H9 (cell line): ENCODE measurements around the gene TNPO1. TPM values are rescaled to one million over a fixed set of nuclear protein-coding genes. Genes with fewer than 3 reads are reported as not detected.

ENCODE experiments used
- DNase-seq: peaks from one replicate; pipeline ENCODE4 v3.0.0-alpha.2; 2017
- H2AFZ ChIP-seq: one replicate; pipeline ENCODE4 v1.6.1; 2013; ENCODE audit warnings: mild to moderate bottlenecking, low read length, control low read depth, moderate library complexity
- H2AK5ac ChIP-seq: 2 replicates; pipeline ENCODE4 v1.6.1; 2013; ENCODE audit warnings: low read length, control low read depth, mixed read lengths; ENCODE audit not compliant: insufficient read length
- H2BK120ac ChIP-seq: one replicate; pipeline ENCODE4 v1.6.1; 2013; ENCODE audit warnings: low read depth, mild to moderate bottlenecking, low read length, control low read depth, inconsistent platforms; ENCODE audit not compliant: poor library complexity, severe bottlenecking
- H2BK12ac ChIP-seq: 2 replicates; pipeline ENCODE4 v1.6.1; 2013; ENCODE audit warnings: low read length, control low read depth, mixed read lengths, low read depth; ENCODE audit not compliant: insufficient read length
- H2BK15ac ChIP-seq: 2 replicates; pipeline ENCODE4 v1.6.1; 2013; ENCODE audit warnings: low read depth, low read length, control low read depth
- H2BK20ac ChIP-seq: one replicate; pipeline ENCODE4 v1.6.1; 2013; ENCODE audit warnings: low read depth, mild to moderate bottlenecking, low read length, control low read depth, inconsistent platforms; ENCODE audit not compliant: poor library complexity, severe bottlenecking
- H2BK5ac ChIP-seq: 2 replicates; pipeline ENCODE4 v1.6.1; 2013; ENCODE audit warnings: low read length, control low read depth, mixed read lengths; ENCODE audit not compliant: insufficient read length
- H3K14ac ChIP-seq: 2 replicates; pipeline ENCODE4 v1.6.1; 2013; ENCODE audit warnings: low read length, control low read depth; ENCODE audit not compliant: insufficient read depth
- H3K18ac ChIP-seq: 2 replicates; pipeline ENCODE4 v1.6.1; 2013; ENCODE audit warnings: low read depth, mild to moderate bottlenecking, mixed read lengths, low read length, control low read depth; ENCODE audit not compliant: insufficient read length
- H3K23ac ChIP-seq: 2 replicates; pipeline ENCODE4 v1.6.1; 2013; ENCODE audit warnings: low read length, control low read depth, mixed read lengths, low read depth; ENCODE audit not compliant: insufficient read length
- H3K23me2 ChIP-seq: 2 replicates; pipeline ENCODE4 v1.6.1; 2013; ENCODE audit warnings: low read depth, mild to moderate bottlenecking, mixed read lengths, low read length, control low read depth; ENCODE audit not compliant: insufficient read length, poor library complexity, severe bottlenecking
- H3K27ac ChIP-seq: 2 replicates; pipeline ENCODE4 v1.5.1; 2013; ENCODE audit warnings: low read length, control low read depth, mixed read lengths, low read depth; ENCODE audit not compliant: insufficient read length
- H3K27me3 ChIP-seq: 2 replicates; pipeline ENCODE4 v1.6.1; 2013; ENCODE audit warnings: low read length, control low read depth, inconsistent platforms; ENCODE audit not compliant: insufficient read depth
- H3K4ac ChIP-seq: 2 replicates; pipeline ENCODE4 v1.6.1; 2013; ENCODE audit warnings: low read depth, mild to moderate bottlenecking, control low read depth, inconsistent platforms, low read length, moderate library complexity
- H3K4me1 ChIP-seq: 2 replicates; pipeline ENCODE4 v1.6.1; 2013; ENCODE audit warnings: low read length, control low read depth, inconsistent platforms; ENCODE audit not compliant: insufficient read depth
- H3K4me2 ChIP-seq: 2 replicates; pipeline ENCODE4 v1.6.1; 2013; ENCODE audit warnings: low read length, control low read depth, mixed read lengths; ENCODE audit not compliant: insufficient read length, insufficient read depth
- H3K56ac ChIP-seq: 2 replicates; pipeline ENCODE4 v1.6.1; 2013; ENCODE audit warnings: low read depth, mild to moderate bottlenecking, mixed read lengths, low read length, control low read depth; ENCODE audit not compliant: insufficient read length
- H3K79me1 ChIP-seq: 2 replicates; pipeline ENCODE4 v1.6.1; 2013; ENCODE audit warnings: low read depth, mild to moderate bottlenecking, moderate library complexity, low read length, control low read depth, inconsistent platforms; ENCODE audit not compliant: insufficient read depth, poor library complexity, severe bottlenecking
- H3K79me2 ChIP-seq: 2 replicates; pipeline ENCODE4 v1.6.1; 2013; ENCODE audit warnings: low read length, control low read depth, inconsistent platforms; ENCODE audit not compliant: insufficient read depth
- H3K9ac ChIP-seq: 2 replicates; pipeline ENCODE4 v1.6.1; 2013; ENCODE audit warnings: low read length, control low read depth, mixed read lengths; ENCODE audit not compliant: insufficient read length; ENCODE audit errors: extremely low read depth
- H3K9me3 ChIP-seq: one replicate; pipeline ENCODE4 v1.6.1; 2013; ENCODE audit warnings: low read depth, low read length, inconsistent platforms; ENCODE audit not compliant: control insufficient read depth
- H3T11ph ChIP-seq: one replicate; pipeline ENCODE4 v1.6.1; 2013; ENCODE audit warnings: mild to moderate bottlenecking, low read length, control low read depth, inconsistent platforms
- H4K20me1 ChIP-seq: one replicate; pipeline ENCODE4 v1.6.1; 2013; ENCODE audit not compliant: control insufficient read depth, insufficient read length, insufficient read depth
- H4K5ac ChIP-seq: 2 replicates; pipeline ENCODE4 v1.6.1; 2013; ENCODE audit warnings: low read depth, mild to moderate bottlenecking, mixed read lengths, low read length, control low read depth; ENCODE audit not compliant: insufficient read length
- H4K8ac ChIP-seq: replicated peaks from 2 replicates; pipeline ENCODE4 v1.6.1; 2013; ENCODE audit warnings: low read length, control low read depth, mixed read lengths, low read depth; ENCODE audit not compliant: insufficient read length
- H4K91ac ChIP-seq: 2 replicates; pipeline ENCODE4 v1.6.1; 2013; ENCODE audit warnings: low read depth, mild to moderate bottlenecking, moderate library complexity, mixed read lengths, low read length, control low read depth; ENCODE audit not compliant: insufficient read length
- H3K27ac Mint-ChIP-seq, 3 experiments: 2 replicates in 2 of 3; 3 replicates in 1 of 3; pipeline ENCODE4 v1.8.0; 2020 to 2021; ENCODE audit warnings: mixed read lengths in 3 of 3, mild to moderate bottlenecking in 1 of 3, moderate library complexity in 1 of 3
- H3K27me3 Mint-ChIP-seq: 2 replicates; pipeline ENCODE4 v1.8.0; 2021; ENCODE audit warnings: low read depth, mild to moderate bottlenecking, moderate library complexity, mixed read lengths
- H3K36me3 Mint-ChIP-seq, 3 experiments: 2 replicates in 2 of 3; 3 replicates in 1 of 3; pipeline ENCODE4 v1.8.0; 2020 to 2021; ENCODE audit warnings: low read depth in 3 of 3, mixed read lengths in 3 of 3; ENCODE audit not compliant: insufficient read depth in 1 of 3
- H3K4me1 Mint-ChIP-seq, 2 experiments: 2 replicates each; pipeline ENCODE4 v1.8.0; 2020; ENCODE audit warnings: mixed read lengths in 2 of 2
- H3K4me3 Mint-ChIP-seq, 2 experiments: 2 replicates in 1 of 2; 3 replicates in 1 of 2; pipeline ENCODE4 v1.8.0; 2020 to 2021; ENCODE audit warnings: mild to moderate bottlenecking in 2 of 2, mixed read lengths in 2 of 2, moderate library complexity in 1 of 2
- H3K9me3 Mint-ChIP-seq, 2 experiments: 2 replicates in 1 of 2; 3 replicates in 1 of 2; pipeline ENCODE4 v1.8.0; 2020; ENCODE audit warnings: mild to moderate bottlenecking in 2 of 2, mixed read lengths in 2 of 2, moderate library complexity in 1 of 2
- WGBS: extraction: QIAGEN DNeasy Blood & Tissue Kit; methylation state at CpG from one replicate; pipeline ENCODE4 v1.1.7; 2013; ENCODE audit warnings: missing lambda C conversion rate, low lambda C conversion rate, mixed read lengths; ENCODE audit not compliant: insufficient read length; ENCODE audit errors: extremely low coverage; 5-methylcytosine and 5-hydroxymethylcytosine counted together
- total RNA-seq: library from RNA; stranded (reverse); gene quantifications from 2 replicates; pipeline ENCODE4 v1.2.1, GENCODE V29; 2021
- TF ChIP-seq, protein P1 (sequence below): fragments of 200-600 bp; sonication (generic); conservative IDR thresholded peaks from 3 replicates; pipeline ENCODE4 v1.8.0; 2021; ENCODE audit warnings: antibody characterized with exemption, mild to moderate bottlenecking

The TNPO1 gene
- total RNA-seq, 1 experiment from 2014 or later, result 164 TPM

DNA sequence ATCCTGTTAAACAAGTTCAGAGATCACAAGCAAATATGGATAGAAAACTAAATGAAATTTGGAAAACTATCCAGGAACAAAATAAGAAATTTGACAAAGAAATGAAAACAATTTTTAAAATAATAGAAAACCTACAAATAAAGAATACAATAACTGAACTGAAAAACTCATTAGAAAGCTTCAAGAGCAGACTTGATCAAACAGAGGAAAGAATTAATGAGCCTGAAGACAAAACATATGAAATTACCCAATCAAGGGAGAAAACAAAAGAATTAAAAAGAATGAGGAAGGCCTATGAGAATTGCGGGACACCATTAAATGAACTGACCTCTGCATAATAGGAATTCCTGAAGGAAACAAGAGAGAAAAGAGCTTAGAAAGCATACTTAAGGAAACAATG, 39.8 kb upstream of the TNPO1 start:
- TF ChIP-seq, protein P1, sequence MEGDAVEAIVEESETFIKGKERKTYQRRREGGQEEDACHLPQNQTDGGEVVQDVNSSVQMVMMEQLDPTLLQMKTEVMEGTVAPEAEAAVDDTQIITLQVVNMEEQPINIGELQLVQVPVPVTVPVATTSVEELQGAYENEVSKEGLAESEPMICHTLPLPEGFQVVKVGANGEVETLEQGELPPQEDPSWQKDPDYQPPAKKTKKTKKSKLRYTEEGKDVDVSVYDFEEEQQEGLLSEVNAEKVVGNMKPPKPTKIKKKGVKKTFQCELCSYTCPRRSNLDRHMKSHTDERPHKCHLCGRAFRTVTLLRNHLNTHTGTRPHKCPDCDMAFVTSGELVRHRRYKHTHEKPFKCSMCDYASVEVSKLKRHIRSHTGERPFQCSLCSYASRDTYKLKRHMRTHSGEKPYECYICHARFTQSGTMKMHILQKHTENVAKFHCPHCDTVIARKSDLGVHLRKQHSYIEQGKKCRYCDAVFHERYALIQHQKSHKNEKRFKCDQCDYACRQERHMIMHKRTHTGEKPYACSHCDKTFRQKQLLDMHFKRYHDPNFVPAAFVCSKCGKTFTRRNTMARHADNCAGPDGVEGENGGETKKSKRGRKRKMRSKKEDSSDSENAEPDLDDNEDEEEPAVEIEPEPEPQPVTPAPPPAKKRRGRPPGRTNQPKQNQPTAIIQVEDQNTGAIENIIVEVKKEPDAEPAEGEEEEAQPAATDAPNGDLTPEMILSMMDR, result no peak
- Histone ChIP-seq H3K14ac (no peak overlapping the region), H4K20me1 (no peaks in the 10 kb centered on the region), H3K23me2 (no peaks in the 10 kb centered on the region), H2BK15ac (no peak overlapping the region), H3K9ac (no peak overlapping the region), H3K4me1 (no peaks in the 10 kb centered on the region), H2BK20ac (no peak overlapping the region), H3T11ph (no peak overlapping the region), H4K5ac (no peak overlapping the region), H3K79me1 (no peaks in the 10 kb centered on the region), H3K18ac (no peak overlapping the region), H3K4ac (no peak overlapping the region), H3K9me3 (no peaks in the 10 kb centered on the region), H2BK12ac (no peak overlapping the region), H3K56ac (no peak overlapping the region), H3K23ac (no peak overlapping the region), H2AFZ (no peak overlapping the region), H2BK5ac (no peak overlapping the region), H4K91ac (no peak overlapping the region), H3K4me2 (no peak overlapping the region), H3K27me3 (no peaks in the 10 kb centered on the region), H3K27ac (no peak overlapping the region), H3K79me2 (no peaks in the 10 kb centered on the region), H4K8ac (no peak overlapping the region), H2BK120ac (no peak overlapping the region), H2AK5ac (no peak overlapping the region)
- WGBS, result no CpG with 5 or more reads among the region's 1 CpG
- Mint-ChIP-seq H3K36me3 (peaks cover 0 to 10% (median 5%) of the 10 kb centered on the region in 3 experiments; a peak in 4 of 7 replicates), H3K27me3 (no peaks in the 10 kb centered on the region; the same call in 1 of the 2 replicates), H3K27ac (no peak overlapping the region), H3K9me3 (peaks cover 9 to 14% of the 10 kb centered on the region in 2 experiments; a peak in 4 of 5 replicates), H3K4me3 (no peak overlapping the region), H3K4me1 (peaks cover 0 to 4% of the 10 kb centered on the region in 2 experiments; a peak in 2 of 4 replicates)
- DNase-seq, result no peak
